NCI-H510A (cell line): ENCODE data around the gene BAZ2B.

ENCODE experiments used
- DNase-seq: peaks from one replicate; lab custom pipeline; 2025; lab: John Stamatoyannopoulos, UW

Gene BAZ2B

GRCh38 chr2:159617100-159617499, 752 bp upstream of the BAZ2B start:
- no peak for DNase-seq

GRCh38 chr2:159615367-159616285, 722 bp downstream of the BAZ2B start:
- DNase-seq = peak; percentile 81

GRCh38 chr2:159614534-159615366, 1.6 kb downstream of the BAZ2B start:
- peak; percentile 58 for DNase-seq

GRCh38 chr2:159613651-159614285, 2.6 kb downstream of the BAZ2B start:
- DNase-seq = no peak

GRCh38 chr2:159613091-159613490, 3.3 kb downstream of the BAZ2B start:
- DNase-seq = no peak

- DNase-seq = no peak
These were observed 4.0 kb downstream of the BAZ2B start for GRCh38 chr2:159612255-159612901.

- no peak for DNase-seq
These were observed 6.4 kb downstream of the BAZ2B start for GRCh38 chr2:159609811-159610549.

- no peak for DNase-seq
These were observed 7.5 kb downstream of the BAZ2B start for GRCh38 chr2:159608723-159609308.

GRCh38 chr2:159608108-159608507, 8.2 kb downstream of the BAZ2B start:
- DNase-seq = no peak

- DNase-seq = no peak
These were observed 10.1 kb downstream of the BAZ2B start for GRCh38 chr2:159606287-159606686.

- no peak for DNase-seq
These were observed 10.7 kb downstream of the BAZ2B start for GRCh38 chr2:159605441-159606178.

GRCh38 chr2:159604159-159604558, 12.2 kb downstream of the BAZ2B start:
- DNase-seq = no peak

GRCh38 chr2:159600752-159601151, 15.6 kb downstream of the BAZ2B start:
- no peak for DNase-seq

- no peak for DNase-seq
These were observed 20.8 kb downstream of the BAZ2B start for GRCh38 chr2:159595410-159596046.

GRCh38 chr2:159592441-159592840, 23.9 kb downstream of the BAZ2B start:
- no peak for DNase-seq

GRCh38 chr2:159591221-159591620, 25.1 kb downstream of the BAZ2B start:
- no peak for DNase-seq

GRCh38 chr2:159589286-159589685, 27.1 kb downstream of the BAZ2B start:
- no peak for DNase-seq

- DNase-seq = no peak
These were observed 30.3 kb downstream of the BAZ2B start for GRCh38 chr2:159586034-159586433.

GRCh38 chr2:159585622-159586021, 30.7 kb downstream of the BAZ2B start:
- no peak for DNase-seq

- DNase-seq = no peak
These were observed 31.6 kb downstream of the BAZ2B start for GRCh38 chr2:159584796-159585195.
